ENCODE data around the gene NPEPL1. TPM values are rescaled to one million over a fixed set of nuclear protein-coding genes. Genes with fewer than 3 reads are reported as not detected.

The NPEPL1 gene
- total RNA-seq, 1 donor from 2014 or later, result 25.5 TPM

DNA sequence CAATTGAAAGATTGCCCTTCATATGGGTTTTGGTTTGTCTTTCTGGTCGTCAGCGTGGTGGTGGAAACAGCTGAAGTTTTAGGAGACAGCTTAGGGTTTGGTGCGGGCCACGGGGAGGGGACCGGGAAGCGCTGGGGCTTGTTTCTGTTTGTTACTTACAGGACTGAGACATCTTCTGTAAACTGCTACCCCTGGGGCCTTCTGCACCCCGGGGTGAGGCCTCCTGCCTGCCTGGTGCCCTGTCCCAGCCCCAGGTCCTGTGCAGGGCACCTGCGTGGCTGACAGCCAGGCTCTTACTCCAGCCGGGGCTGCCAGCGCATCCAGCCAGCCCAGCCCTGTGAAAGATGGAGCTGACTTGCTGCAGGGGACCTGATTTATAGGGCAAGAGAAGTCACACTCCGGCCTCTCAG is 22.8 kb downstream of the NPEPL1 start:
- Histone ChIP-seq H3K4me1 (no peaks in the 10 kb centered on the region), H3K9me3 (no peaks in the 10 kb centered on the region), H3K36me3 (no peaks in the 10 kb centered on the region), H3K27ac (no peak overlapping the region), H3K4me3 (no peak overlapping the region), H3K27me3 (no peaks in the 10 kb centered on the region)
- intact Hi-C loops (cut with DNase I), result no loop called here
- TF ChIP-seq POLR2A (IDR thresholded peaks at IDR 0.05) (no peak), POLR2AphosphoS5 (IDR thresholded peaks at IDR 0.05; ENCODE audit: insufficient read depth in 1 of 2, low read depth in 1 of 2) (no peak)
- TF ChIP-seq, protein P1, sequence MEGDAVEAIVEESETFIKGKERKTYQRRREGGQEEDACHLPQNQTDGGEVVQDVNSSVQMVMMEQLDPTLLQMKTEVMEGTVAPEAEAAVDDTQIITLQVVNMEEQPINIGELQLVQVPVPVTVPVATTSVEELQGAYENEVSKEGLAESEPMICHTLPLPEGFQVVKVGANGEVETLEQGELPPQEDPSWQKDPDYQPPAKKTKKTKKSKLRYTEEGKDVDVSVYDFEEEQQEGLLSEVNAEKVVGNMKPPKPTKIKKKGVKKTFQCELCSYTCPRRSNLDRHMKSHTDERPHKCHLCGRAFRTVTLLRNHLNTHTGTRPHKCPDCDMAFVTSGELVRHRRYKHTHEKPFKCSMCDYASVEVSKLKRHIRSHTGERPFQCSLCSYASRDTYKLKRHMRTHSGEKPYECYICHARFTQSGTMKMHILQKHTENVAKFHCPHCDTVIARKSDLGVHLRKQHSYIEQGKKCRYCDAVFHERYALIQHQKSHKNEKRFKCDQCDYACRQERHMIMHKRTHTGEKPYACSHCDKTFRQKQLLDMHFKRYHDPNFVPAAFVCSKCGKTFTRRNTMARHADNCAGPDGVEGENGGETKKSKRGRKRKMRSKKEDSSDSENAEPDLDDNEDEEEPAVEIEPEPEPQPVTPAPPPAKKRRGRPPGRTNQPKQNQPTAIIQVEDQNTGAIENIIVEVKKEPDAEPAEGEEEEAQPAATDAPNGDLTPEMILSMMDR (IDR thresholded peaks at IDR 0.05), result no peak
- no peak for DNase-seq (ENCODE audit: extremely low spot score in 2 of 2)

DNA sequence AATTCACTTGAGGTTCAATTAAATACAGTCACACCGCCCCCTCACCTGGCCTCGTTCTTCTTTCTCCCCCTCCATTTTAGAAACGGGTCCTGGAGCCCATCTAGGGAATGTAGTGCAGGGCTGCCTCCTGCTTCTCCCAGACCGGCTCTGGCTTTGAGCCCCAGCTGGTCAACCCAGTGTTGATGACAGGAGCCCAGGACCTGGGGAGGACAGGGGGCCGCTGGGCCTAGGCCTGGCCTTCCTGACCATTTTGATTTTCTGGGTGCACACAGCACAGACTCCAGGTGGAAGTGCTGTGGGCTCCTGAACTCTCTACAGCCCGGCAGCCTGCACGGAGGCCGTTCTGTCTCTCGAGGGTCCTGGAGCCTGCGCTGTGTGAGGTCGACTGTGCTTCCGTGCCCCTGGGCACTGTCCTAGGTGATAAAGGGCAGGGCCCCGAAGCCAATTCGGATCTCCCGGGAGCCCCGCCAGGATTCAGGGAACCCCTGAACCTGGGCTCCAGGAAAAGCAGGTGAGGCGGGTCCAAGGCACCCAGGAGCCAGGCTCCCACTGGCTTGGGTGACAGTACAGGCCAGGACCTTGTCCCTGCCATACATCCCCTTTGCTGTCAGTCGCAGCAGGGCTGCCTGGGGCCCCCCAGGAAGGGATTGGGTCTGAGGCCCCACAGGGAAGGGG is 23.3 kb downstream of the NPEPL1 start:
- DNase-seq (ENCODE audit: extremely low spot score in 2 of 2), result peak; percentile 79 to 91
- no peak overlapping the region for H3K4me3 ChIP-seq
- H3K36me3 ChIP-seq, result no peaks in the 10 kb centered on the region
- no peaks in the 10 kb centered on the region for H3K4me1 ChIP-seq
- intact Hi-C loops (cut with DNase I), result no loop called here
- TF ChIP-seq POLR2A (IDR thresholded peaks at IDR 0.05) (no peak), POLR2AphosphoS5 (IDR thresholded peaks at IDR 0.05; ENCODE audit: insufficient read depth in 1 of 2, low read depth in 1 of 2) (no peak)
- TF ChIP-seq, protein P1 (IDR thresholded peaks at IDR 0.05), result no peak
- no peaks in the 10 kb centered on the region for H3K27me3 ChIP-seq
- no peak overlapping the region for H3K27ac ChIP-seq
- no peaks in the 10 kb centered on the region for H3K9me3 ChIP-seq

DNA sequence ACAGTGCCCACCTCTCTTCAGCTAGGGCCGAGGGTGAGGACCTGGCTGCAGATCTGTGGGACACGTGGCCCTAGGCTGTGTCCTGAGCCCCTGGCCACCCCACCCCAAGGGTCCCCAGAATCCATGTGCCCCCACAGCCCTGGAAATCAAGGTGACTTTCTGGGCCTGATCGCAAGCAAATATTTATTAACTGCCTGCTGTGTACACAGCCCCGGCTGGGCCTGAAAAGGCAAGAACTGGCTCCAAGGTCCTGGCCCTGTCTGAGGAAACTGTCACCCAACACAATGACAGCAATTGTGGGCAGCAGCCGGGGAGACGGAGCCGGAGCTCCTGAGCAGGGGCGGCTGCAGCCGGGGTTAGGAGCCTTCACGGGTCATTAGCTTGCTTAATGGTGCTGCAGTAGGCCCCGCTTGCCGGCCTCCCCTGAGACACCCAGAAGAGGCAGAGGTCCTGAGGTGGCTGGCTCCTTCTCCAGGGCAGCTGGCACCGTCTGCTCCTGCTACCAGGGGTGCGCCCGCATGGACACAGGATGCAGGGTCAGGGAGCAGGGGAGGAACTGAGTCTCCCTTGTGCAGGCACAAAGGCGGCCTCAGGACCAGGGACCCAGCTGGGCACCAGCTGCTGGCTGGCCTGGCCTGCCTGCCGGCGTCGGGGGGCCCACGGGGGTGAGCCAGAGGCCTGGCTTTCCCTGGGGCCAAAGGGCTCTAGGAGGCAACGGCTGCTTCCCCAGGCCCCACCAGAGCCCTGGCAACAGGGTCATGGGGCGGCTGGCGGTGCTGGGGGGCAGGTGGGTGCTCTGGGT is 24.1 kb downstream of the NPEPL1 start:
- Histone ChIP-seq H3K36me3 (no peaks in the 10 kb centered on the region), H3K27me3 (no peaks in the 10 kb centered on the region), H3K27ac (no peak overlapping the region), H3K9me3 (no peaks in the 10 kb centered on the region), H3K4me3 (no peak overlapping the region), H3K4me1 (no peaks in the 10 kb centered on the region)
- peak in 1 of 2 donors; percentile 72 for DNase-seq (ENCODE audit: extremely low spot score in 2 of 2)
- intact Hi-C loops (cut with DNase I), result no loop called here
- TF ChIP-seq POLR2A (IDR thresholded peaks at IDR 0.05) (no peak), POLR2AphosphoS5 (IDR thresholded peaks at IDR 0.05; ENCODE audit: insufficient read depth in 1 of 2, low read depth in 1 of 2) (no peak)
- TF ChIP-seq, protein P1 (IDR thresholded peaks at IDR 0.05), result no peak

DNA sequence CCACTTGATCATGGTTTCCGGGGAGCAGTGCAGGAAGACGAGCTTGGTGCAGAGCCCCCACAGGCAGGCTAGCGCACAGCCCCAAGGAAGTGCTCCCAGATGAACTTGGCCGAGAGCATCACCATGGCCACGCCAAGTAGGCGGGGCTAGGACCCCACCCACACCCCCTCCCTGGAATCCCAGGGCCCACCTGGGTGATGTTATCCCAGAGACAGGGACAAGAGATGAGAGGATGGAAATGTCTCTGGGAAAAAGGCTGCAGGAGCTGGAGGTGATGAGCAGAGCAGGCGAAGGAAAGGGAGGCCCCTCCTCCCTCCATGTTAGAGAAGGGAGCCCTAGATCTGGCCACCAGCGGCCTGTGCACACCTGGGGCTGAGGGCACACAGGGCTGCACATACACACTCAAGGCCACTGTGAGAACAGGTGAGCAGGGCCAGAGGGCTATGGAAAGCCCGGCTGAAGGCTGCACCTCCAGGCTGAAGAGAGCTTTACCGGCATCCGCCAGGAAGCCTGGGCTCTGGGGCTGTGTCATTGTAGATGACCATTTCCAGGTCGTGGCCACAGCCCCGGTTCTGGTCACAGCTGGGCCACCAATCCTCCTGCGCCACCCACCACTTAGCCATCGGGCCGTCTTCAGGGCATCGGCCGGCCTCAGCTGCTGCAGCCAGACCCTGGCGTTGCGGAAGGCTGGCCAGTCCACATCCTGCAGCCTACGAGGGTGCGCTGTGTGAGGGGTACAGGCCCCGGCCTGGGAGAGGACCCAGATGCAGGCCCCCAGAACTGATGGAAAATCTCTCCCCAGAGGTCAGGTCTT is 24.9 kb downstream of the NPEPL1 start:
- no peaks in the 10 kb centered on the region for H3K27me3 ChIP-seq
- H3K36me3 ChIP-seq, result no peaks in the 10 kb centered on the region
- no peaks in the 10 kb centered on the region for H3K9me3 ChIP-seq
- H3K4me3 ChIP-seq, result no peak overlapping the region
- intact Hi-C loops (cut with DNase I), result no loop called here
- no peak for TF ChIP-seq POLR2A (IDR thresholded peaks at IDR 0.05)
- TF ChIP-seq, protein P1 (IDR thresholded peaks at IDR 0.05), result no peak
- TF ChIP-seq POLR2AphosphoS5 (IDR thresholded peaks at IDR 0.05; ENCODE audit: insufficient read depth in 1 of 2, low read depth in 1 of 2), result no peak
- no peak overlapping the region for H3K27ac ChIP-seq
- DNase-seq (ENCODE audit: extremely low spot score in 2 of 2), result peak in 1 of 2 donors; percentile 82
- H3K4me1 ChIP-seq, result no peaks in the 10 kb centered on the region
